Activated naive CD4-positive, alpha-beta T cell (primary cell): ENCODE results near the gene COL8A2.

Experiments used
- DNase-seq, 4 experiments: peaks; one replicate each; lab custom pipeline; 2025; lab: John Stamatoyannopoulos, UW

Gene COL8A2

GRCh38 chr1:36114371-36114770, 10.7 kb downstream of the COL8A2 start:
- no peak for DNase-seq

- no peak for DNase-seq
Observed at GRCh38 chr1:36112823-36113222, 12.2 kb downstream of the COL8A2 start.

GRCh38 chr1:36111151-36111550, 13.9 kb downstream of the COL8A2 start:
- DNase-seq: no peak

- DNase-seq: peak in 2 of 4 experiments; percentile 46 to 50
Observed at GRCh38 chr1:36109041-36109679, 15.9 kb downstream of the COL8A2 start.

- no peak for DNase-seq
Observed at GRCh38 chr1:36108314-36108713, 16.7 kb downstream of the COL8A2 start.

DNA sequence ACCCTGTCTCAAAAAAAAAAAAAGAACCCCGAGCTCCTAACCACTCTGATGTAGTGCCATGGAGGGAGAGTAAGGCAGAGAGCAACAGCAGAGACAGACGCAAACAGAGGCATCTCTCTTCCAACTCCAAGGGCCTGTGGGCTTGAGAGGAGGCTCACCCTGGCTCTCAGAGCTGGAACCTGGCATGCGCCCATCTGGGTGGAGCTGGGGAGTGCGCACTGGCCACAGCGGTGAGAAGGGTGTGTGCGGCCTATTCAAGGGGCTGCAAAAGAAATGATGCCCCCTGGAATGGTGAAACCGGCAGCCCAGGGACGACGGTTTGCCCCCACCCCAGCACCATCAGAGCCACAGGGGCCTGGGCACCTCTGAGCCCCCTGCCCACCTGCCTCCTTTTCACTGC, 17.6 kb downstream of the COL8A2 start:
- DNase-seq: no peak

DNA sequence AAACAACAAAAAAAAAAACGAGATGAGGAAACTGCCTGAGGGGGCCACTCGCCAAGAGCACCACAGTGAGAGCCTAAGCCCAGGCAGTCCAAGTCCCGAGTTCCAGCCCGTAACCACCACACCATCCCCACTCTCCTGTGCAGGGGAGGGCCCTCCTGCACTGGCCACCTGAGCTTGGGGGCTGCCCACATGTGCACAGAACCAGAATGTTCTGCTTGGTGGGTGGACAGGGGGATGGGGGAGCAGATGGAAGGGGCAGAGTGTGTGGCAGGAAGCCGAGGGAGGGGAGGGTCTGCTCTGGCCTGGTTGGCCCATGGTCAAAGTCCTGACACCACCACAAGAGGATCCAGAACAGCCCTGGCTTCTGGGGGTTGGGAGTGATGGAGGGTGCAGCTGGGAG, 18.8 kb downstream of the COL8A2 start:
- no peak for DNase-seq

- DNase-seq: no peak
Observed at GRCh38 chr1:36101546-36101945, 23.5 kb downstream of the COL8A2 start.

DNA sequence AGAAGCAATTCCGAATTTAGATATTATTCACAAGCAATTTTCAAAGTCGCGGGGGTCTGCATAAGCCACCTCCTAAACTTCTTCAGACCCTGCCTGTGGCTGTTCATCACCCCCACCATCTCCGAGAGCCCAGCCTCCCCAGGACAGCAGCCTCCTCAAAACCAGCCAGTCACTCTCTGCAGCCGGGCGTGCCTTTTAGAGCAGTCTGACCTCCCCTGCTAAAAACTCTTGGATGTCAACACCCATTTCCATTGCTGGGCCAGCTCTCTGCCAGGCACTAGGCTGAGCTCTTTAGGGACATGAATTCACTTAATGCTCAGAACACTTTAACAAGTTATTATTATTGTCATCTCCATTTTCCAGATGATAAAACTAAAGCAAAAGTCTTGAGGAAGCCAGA, 24.6 kb downstream of the COL8A2 start:
- no peak for DNase-seq

- DNase-seq: peak; percentile 39 to 73 (median 62)
Observed at GRCh38 chr1:36099681-36100341, 25.2 kb downstream of the COL8A2 start.

GRCh38 chr1:36098650-36099365, 26.2 kb downstream of the COL8A2 start:
- DNase-seq: no peak

DNA sequence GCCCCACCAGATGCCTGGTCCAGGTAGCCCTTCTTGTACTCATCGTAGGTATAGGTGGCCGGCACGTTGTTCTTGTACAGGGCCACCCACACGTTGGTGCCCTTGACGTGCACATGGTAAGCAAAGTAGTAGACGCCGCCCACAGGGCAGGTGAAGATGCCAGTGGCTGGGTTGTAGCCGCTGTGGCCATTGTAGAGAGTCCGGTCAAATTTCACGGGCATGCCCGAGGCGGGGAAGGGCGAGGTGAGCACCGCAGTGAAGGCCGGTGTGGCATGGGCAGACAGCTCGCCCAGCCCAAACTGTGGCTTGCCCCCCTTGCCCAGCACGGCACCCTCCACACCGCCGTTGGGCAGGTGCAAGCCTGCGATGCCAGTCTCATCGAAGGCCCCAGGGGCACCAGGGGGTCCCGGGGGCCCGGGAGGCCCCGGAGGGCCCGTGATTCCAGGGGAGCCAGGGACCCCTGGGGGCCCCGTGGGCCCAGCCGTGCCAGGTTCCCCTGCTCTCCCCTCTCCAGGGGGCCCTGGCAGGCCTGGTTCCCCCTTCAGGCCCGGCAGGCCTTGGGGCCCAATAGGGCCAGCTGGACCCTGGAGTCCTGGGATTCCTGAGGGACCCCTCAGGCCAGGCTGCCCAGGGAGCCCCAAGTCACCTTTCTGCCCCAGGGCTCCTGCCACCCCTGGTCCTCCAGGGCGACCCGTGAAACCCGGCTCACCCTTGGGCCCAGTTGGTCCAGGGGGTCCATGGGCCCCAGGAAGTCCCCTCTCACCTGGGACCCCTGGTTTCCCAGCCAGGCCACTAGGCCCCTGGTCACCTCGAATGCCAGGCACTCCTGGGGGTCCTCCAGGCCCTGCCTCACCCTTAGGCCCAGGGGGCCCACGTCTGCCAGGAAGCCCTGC, 27.1 kb downstream of the COL8A2 start:
- no peak for DNase-seq

DNA sequence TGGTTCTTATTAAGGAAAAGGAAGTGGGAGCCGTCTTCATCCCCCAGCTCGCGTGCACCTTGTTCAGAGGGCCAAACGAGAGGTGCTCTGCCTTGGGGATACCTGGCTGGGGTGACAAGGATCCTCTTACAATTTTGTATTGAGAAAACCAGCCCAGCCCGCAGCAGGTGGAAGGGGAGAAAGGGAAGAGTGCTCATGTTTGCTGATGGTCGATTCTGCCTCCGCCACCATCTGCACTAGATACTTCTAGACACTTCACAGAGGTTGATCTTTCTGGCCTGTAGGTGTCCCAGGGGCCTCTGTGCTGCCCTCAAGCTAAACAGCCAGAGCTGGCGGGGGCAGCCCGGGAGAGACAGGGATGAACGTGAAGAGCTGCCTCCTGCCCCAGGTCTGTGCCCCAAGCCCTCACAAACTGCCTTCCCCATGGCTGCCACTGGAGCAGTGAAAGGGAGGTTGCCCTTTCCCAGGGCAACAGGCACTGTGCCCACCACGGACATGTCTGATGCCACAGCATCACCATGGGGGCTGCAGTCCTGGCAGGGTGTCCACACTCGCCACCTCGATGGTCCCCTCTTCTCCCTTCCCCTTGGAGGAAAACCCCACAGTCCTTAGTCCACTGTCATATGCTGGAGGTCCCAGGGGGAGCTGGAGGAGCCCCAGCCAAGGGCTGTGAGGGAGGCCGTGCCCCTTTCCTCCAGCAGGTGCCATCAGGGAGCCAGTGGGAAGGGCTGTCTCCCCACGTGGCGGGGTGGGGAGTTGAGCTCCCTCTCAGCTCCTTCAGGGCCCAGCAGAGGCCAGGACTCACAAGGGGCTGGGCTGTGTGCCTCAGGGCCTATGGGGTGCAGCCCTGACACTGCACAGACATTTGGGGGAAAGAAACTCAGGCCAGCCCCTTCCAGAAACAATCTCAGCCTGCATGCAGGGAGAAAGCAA, 28.3 kb downstream of the COL8A2 start:
- DNase-seq: no peak

GRCh38 chr1:36095760-36096405, 29.1 kb downstream of the COL8A2 start:
- DNase-seq: no peak

GRCh38 chr1:36094621-36095061, 30.4 kb downstream of the COL8A2 start:
- no peak for DNase-seq

DNA sequence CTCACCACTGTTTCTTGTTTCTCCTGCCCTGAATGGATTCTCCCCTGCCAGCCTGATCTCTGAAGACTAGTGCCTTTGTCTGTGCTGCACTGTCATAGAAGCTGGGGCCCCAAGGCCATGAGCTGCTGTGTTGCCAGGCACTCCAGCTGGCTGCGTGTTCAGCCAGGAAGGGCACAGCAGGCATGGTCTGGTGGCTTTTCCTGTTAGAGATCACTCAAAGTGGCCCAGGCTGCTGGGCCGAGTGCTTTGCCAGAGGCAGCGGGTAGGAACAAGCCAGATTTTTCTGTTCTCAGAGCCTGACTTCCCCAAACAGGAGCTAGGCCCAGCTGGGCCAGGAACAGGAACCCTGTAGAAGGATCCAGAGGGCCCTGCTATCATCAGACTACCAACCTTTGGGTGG, 31.1 kb downstream of the COL8A2 start:
- no peak for DNase-seq

DNA sequence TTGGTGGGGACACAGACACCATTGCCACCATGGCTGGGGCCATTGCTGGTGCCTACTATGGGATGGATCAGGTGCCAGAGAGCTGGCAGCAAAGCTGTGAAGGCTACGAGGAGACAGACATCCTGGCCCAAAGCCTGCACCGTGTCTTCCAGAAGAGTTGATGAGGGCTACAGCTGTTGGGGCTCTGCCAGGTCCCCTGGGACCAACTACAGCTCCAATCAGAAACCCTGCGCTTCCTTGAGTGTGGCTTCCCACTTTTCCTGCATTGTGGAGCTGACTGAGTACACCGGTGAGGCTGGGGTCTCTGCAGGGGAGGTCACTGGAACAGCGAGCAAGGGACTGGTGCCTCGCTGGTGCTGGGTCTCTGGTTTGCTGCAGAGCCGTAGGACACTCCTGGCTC, 31.8 kb downstream of the COL8A2 start:
- no peak for DNase-seq

DNA sequence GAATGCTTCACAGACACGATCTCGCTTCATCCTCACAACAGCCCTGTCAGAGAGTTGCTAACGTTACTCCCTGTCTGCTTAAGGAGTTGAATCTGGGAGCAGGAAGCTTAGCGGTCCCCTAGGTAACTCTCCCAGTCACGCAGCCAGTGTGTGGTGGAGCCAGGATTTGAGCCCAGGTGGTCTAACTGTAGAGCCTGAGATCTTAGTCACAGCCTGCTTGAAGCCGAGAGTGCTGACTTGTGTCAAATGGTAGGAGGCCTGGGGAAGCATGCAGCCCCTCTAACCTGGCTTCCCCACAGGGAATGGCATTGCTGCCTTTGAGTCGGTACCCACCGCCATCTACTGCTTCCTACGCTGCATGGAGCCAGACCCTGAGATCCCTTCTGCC, 32.2 kb downstream of the COL8A2 start:
- no peak for DNase-seq

DNA sequence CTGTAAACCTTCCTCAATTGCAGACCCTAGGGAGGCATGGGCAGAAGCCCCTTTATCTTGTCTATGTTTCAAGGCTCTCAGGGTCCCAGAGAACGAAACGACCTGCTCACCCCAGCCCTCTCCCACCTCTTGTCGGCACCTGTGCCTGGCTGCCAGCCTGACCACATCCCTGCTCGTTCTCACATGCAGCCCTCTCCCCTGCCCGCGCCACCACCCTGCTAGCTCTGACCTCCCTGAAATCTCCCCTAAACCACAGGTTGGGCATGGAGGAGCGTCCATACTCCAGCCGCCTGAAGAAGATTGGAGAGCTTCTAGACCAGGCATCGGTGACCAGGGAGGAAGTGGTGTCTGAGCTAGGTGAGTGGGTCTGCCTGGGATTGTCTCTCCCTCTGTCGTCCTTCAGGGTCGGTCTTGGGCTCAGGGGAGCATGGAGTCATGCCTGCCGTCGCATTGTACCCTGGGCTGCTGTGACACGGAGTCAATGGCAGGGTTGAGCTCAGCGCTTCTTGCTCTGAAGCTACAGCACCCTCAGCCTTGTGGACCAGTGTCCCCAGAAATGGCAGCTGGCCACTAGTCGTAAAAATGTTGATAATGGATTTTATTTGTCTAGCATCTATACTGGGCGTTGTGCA, 32.7 kb downstream of the COL8A2 start:
- DNase-seq: no peak

DNA sequence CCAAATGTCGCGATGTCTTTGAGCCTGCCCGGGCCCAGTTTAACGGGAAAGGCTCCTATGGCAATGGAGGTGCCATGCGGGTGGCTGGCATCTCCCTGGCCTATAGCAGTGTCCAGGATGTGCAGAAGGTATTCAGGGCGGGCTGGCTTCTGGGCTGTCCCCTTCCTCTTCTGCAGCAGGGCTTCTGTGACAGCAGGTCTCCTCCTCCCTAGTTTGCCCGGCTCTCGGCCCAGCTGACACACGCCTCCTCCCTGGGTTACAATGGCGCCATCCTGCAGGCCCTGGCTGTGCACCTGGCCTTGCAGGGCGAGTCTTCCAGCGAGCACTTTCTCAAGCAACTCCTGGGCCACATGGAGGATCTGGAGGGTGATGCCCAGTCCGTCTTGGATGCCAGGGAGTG, 33.3 kb downstream of the COL8A2 start:
- DNase-seq: no peak
